SK-N-SH treated with all-trans-retinoic acid at 6 μM for 48 hours (cell line): Measurements from ENCODE around the gene PHYHIPL.

ENCODE experiments used
- ATAC-seq: fragments of 200-7000 bp; cut with Tn5 transposase; 3 replicates; pipeline ENCODE4 v1.9.1; 2020; ENCODE audit warnings: mild to moderate bottlenecking, moderate library complexity
- ARNTL ChIP-seq: fragments of 450-650 bp; formaldehyde crosslinking; IDR thresholded peaks from 2 replicates; pipeline ENCODE4 v1.5.0; 2020; ENCODE audit warnings: low read depth, mild to moderate bottlenecking, moderate library complexity, borderline replicate concordance
- BACH2 ChIP-seq: fragments of 250-450 bp; sonication (Bioruptor Pico); IDR thresholded peaks from 2 replicates; pipeline ENCODE4 v1.9.0; 2021; ENCODE audit warnings: mild to moderate bottlenecking, borderline replicate concordance
- CREB5 ChIP-seq: fragments of 250-450 bp; sonication (Bioruptor Pico); IDR thresholded peaks from 2 replicates; pipeline ENCODE4 v1.5.1; 2020; ENCODE audit warnings: low read depth, mild to moderate bottlenecking, moderate library complexity
- CSDC2 ChIP-seq: fragments of 250-450 bp; sonication (Bioruptor Pico); IDR thresholded peaks from 2 replicates; pipeline ENCODE4 v1.5.0; 2020; ENCODE audit warnings: mild to moderate bottlenecking, moderate library complexity
- CSRNP3 ChIP-seq: fragments of 250-450 bp; sonication (Bioruptor Pico); IDR thresholded peaks from 2 replicates; pipeline ENCODE4 v1.5.1; 2021; ENCODE audit warnings: mild to moderate bottlenecking, moderate library complexity
- ESRRG ChIP-seq: fragments of 250-450 bp; sonication (Bioruptor Pico); IDR thresholded peaks from 2 replicates; pipeline ENCODE4 v1.6.1; 2021; ENCODE audit warnings: mild to moderate bottlenecking
- GLIS3 ChIP-seq: fragments of 250-450 bp; sonication (Bioruptor Pico); IDR thresholded peaks from 2 replicates; pipeline ENCODE4 v1.5.0; 2020; ENCODE audit warnings: mild to moderate bottlenecking, moderate library complexity
- ISL1 ChIP-seq: fragments of 250-450 bp; sonication (Bioruptor Pico); IDR thresholded peaks from 2 replicates; pipeline ENCODE4 v2.1.2; 2022; ENCODE audit warnings: mild to moderate bottlenecking, moderate library complexity
- OSR1 ChIP-seq: fragments of 250-450 bp; sonication (Bioruptor Pico); IDR thresholded peaks from 2 replicates; pipeline ENCODE4 v1.8.0; 2022; ENCODE audit warnings: moderate library complexity, mild to moderate bottlenecking, inconsistent platforms
- PATZ1 ChIP-seq: fragments of 250-450 bp; sonication (Bioruptor Pico); IDR thresholded peaks from 2 replicates; pipeline ENCODE4 v1.8.0; 2020; ENCODE audit warnings: mild to moderate bottlenecking, moderate library complexity, borderline replicate concordance
- POU6F1 ChIP-seq: fragments of 250-450 bp; sonication (Bioruptor Pico); IDR thresholded peaks from 2 replicates; pipeline ENCODE4 v1.8.0; 2021; ENCODE audit warnings: low read depth, mild to moderate bottlenecking, moderate library complexity, borderline replicate concordance
- PPARA ChIP-seq: fragments of 250-450 bp; sonication (Bioruptor Pico); IDR thresholded peaks from 2 replicates; pipeline ENCODE4 v1.5.0; 2020; ENCODE audit warnings: mild to moderate bottlenecking, borderline replicate concordance
- RARB ChIP-seq: fragments of 250-450 bp; sonication (Bioruptor Pico); IDR thresholded peaks from 2 replicates; pipeline ENCODE4 v1.8.0; 2021; ENCODE audit warnings: mild to moderate bottlenecking, moderate library complexity
- SNAI2 ChIP-seq: fragments of 250-450 bp; sonication (Bioruptor Pico); IDR thresholded peaks from 2 replicates; pipeline ENCODE4 v1.5.0; 2020; ENCODE audit warnings: mild to moderate bottlenecking, moderate library complexity
- TCF4 ChIP-seq: fragments of 250-450 bp; sonication (Bioruptor Pico); IDR thresholded peaks from 2 replicates; pipeline ENCODE4 v1.8.0; 2021; ENCODE audit warnings: mild to moderate bottlenecking, moderate library complexity, borderline replicate concordance
- TOX ChIP-seq: fragments of 250-450 bp; sonication (Bioruptor Pico); IDR thresholded peaks from 2 replicates; pipeline ENCODE4 v1.8.0; 2021; ENCODE audit warnings: mild to moderate bottlenecking, moderate library complexity, borderline replicate concordance
- TSHZ2 ChIP-seq: fragments of 250-450 bp; sonication (Bioruptor Pico); IDR thresholded peaks from 2 replicates; pipeline ENCODE4 v1.5.0; 2020; ENCODE audit warnings: mild to moderate bottlenecking, moderate library complexity
- ZC3H10 ChIP-seq: fragments of 250-450 bp; sonication (Bioruptor Pico); IDR thresholded peaks from 2 replicates; pipeline ENCODE4 v1.5.1; 2021; ENCODE audit warnings: mild to moderate bottlenecking, moderate library complexity
- ZFP3 ChIP-seq: fragments of 250-450 bp; sonication (Bioruptor Pico); IDR thresholded peaks from 2 replicates; pipeline ENCODE4 v1.5.0; 2020; ENCODE audit warnings: mild to moderate bottlenecking, moderate library complexity
- ZFP30 ChIP-seq: fragments of 450-650 bp; formaldehyde crosslinking; IDR thresholded peaks from 2 replicates; pipeline ENCODE4 v1.5.0; 2022; ENCODE audit warnings: mild to moderate bottlenecking, moderate library complexity
- ZNF565 ChIP-seq: fragments of 450-650 bp; formaldehyde crosslinking; conservative IDR thresholded peaks from 2 replicates; pipeline ENCODE4 v1.5.0; 2020; ENCODE audit warnings: low read depth, mild to moderate bottlenecking, moderate library complexity
- ZNF70 ChIP-seq: fragments of 450-650 bp; formaldehyde crosslinking; IDR thresholded peaks from 2 replicates; pipeline ENCODE4 v1.5.0; 2020; ENCODE audit warnings: mild to moderate bottlenecking, moderate library complexity
- ZNF8 ChIP-seq: fragments of 450-650 bp; formaldehyde crosslinking; IDR thresholded peaks from 2 replicates; pipeline ENCODE4 v1.5.0; 2020; ENCODE audit warnings: mild to moderate bottlenecking, moderate library complexity

PHYHIPL gene

GRCh38 chr10:59177031-59177797, 771 bp downstream of the PHYHIPL start:
- peak; percentile 83 for ATAC-seq
- TF ChIP-seq CSRNP3 (no peak), ZNF565 (CRISPR knock-in tag) (no peak), ZNF8 (CRISPR knock-in tag) (peak; percentile 40; the same call in 1 of the 2 replicates), ZFP3 (CRISPR knock-in tag) (peak; percentile 68; the same call in 1 of the 2 replicates), OSR1 (CRISPR knock-in tag) (no peak), GLIS3 (CRISPR knock-in tag) (0 out of 2 replicates have a peak, but pooled peaks have one; percentile 34), ARNTL (CRISPR knock-in tag) (no peak), PPARA (CRISPR knock-in tag) (no peak), TCF4 (CRISPR knock-in tag) (no peak), CSDC2 (CRISPR knock-in tag) (peak; percentile 86), SNAI2 (CRISPR knock-in tag) (peak; percentile 77; the same call in 1 of the 2 replicates), POU6F1 (CRISPR knock-in tag) (no peak), RARB (CRISPR knock-in tag) (no peak), ESRRG (CRISPR knock-in tag) (no peak), ISL1 (CRISPR knock-in tag) (peak; percentile 28; the same call in 1 of the 2 replicates), ZFP30 (no peak), TOX (no peak), CREB5 (CRISPR knock-in tag) (no peak), BACH2 (CRISPR knock-in tag) (no peak), ZNF70 (CRISPR knock-in tag) (no peak), TSHZ2 (CRISPR knock-in tag) (peak; percentile 58), PATZ1 (CRISPR knock-in tag) (no peak; the same call in 1 of the 2 replicates), ZC3H10 (CRISPR knock-in tag) (no peak)

- ATAC-seq, result no peak
- no peak for TF ChIP-seq ZNF8 (CRISPR knock-in tag)
- no peak for TF ChIP-seq ZC3H10 (CRISPR knock-in tag)
- no peak for TF ChIP-seq ARNTL (CRISPR knock-in tag)
- TF ChIP-seq CSRNP3, result no peak
- TF ChIP-seq ZFP30, result no peak
- no peak for TF ChIP-seq PPARA (CRISPR knock-in tag)
- TF ChIP-seq ZFP3 (CRISPR knock-in tag), result no peak
- TF ChIP-seq, all 23 proteins: peak for 0
Observed at GRCh38 chr10:59177836-59178235, 1.4 kb downstream of the PHYHIPL start.
